GM12865 (cell line): ENCODE data around the gene RTL3.

Source experiments
- DNase-seq: peaks from one replicate; pipeline ENCODE4 v3.0.0; 2010; ENCODE audit warnings: low read depth
- H3K4me3 ChIP-seq: 2 replicates; pipeline ENCODE4 v1.5.1; 2011; ENCODE audit warnings: mild to moderate bottlenecking, low read depth, low read length, control low read depth
- TF ChIP-seq, protein P1 (sequence below): IDR thresholded peaks from 2 replicates; pipeline ENCODE4 v1.5.1; 2011; ENCODE audit warnings: low read length, control low read depth, low read depth, inconsistent platforms; ENCODE audit not compliant: insufficient read depth; ENCODE audit errors: missing control alignments

The RTL3 gene

GRCh38 chrX:78622831-78623230, 36.3 kb downstream of the RTL3 start:
- H3K4me3 ChIP-seq = no peak overlapping the region
- DNase-seq = no peak
- TF ChIP-seq, protein P1, sequence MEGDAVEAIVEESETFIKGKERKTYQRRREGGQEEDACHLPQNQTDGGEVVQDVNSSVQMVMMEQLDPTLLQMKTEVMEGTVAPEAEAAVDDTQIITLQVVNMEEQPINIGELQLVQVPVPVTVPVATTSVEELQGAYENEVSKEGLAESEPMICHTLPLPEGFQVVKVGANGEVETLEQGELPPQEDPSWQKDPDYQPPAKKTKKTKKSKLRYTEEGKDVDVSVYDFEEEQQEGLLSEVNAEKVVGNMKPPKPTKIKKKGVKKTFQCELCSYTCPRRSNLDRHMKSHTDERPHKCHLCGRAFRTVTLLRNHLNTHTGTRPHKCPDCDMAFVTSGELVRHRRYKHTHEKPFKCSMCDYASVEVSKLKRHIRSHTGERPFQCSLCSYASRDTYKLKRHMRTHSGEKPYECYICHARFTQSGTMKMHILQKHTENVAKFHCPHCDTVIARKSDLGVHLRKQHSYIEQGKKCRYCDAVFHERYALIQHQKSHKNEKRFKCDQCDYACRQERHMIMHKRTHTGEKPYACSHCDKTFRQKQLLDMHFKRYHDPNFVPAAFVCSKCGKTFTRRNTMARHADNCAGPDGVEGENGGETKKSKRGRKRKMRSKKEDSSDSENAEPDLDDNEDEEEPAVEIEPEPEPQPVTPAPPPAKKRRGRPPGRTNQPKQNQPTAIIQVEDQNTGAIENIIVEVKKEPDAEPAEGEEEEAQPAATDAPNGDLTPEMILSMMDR = no peak

DNA sequence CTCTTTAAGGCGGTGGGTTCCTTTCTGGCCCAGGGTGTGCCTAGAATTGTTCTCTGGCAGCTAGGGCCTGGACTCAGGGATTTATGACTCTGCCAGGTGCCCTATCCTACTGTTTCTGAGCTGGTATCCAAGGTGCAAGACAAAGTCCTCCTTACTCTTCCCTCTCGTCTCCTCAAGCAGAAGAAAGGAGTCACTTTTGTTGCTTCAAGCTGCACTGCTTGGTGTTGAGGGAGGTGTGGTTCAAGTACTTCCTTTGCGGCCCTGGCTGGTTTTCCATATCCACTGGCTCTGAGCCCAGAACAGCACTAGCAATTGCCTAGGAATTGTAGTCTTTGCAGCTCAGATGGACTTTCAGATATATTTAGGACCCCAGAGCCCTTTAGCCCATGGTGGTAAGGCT, 39.3 kb downstream of the RTL3 start:
- TF ChIP-seq, protein P1 = no peak
- no peak overlapping the region for H3K4me3 ChIP-seq
- no peak for DNase-seq

DNA sequence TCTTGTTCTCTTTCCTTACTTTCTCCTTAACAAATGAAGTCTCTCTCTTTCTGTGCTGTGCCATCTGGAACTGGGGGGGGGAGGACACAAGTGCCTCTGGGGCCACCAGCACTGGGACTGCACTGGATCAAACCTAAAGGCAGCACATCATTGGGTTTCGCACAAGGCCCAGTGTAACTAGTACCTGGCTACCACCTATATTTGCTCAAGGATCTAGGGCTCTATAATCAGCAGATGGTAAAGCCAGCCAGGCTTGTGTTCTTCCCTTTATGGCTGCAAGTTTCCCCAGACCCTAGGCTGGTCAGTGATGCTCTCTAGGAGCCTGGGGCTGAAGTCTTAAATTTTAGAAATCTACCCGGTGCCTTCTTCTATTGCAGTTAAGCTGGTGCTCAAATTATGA, 40.1 kb downstream of the RTL3 start:
- DNase-seq = no peak
- TF ChIP-seq, protein P1 = no peak
- no peak overlapping the region for H3K4me3 ChIP-seq

DNA sequence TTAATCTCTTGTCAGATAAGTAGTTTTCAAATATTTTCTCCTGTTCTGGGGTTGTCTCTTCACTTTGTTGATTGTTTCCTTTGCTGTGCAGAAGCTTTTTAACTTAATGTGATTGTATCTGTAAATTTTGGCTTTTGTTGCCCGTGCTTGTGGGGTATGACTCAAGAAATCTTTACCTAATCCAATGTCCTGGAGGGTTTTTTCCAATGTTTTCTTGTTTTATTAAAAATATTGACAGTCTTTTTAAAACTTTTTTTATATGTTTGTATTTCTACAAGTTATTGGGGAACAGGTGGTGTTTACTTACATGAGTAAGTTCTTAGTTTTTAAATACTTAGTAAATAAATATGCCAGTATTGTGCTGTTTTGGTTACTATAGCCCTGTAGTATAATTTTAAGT, 44.9 kb downstream of the RTL3 start:
- no peak for DNase-seq
- TF ChIP-seq, protein P1 = no peak
- no peak overlapping the region for H3K4me3 ChIP-seq
